HG03060 (cell line): ENCODE measurements around the gene SYNGR4.
"Not testable (repeated sequence)": the region's sequence is repeated elsewhere in the genome, so short reads cannot be mapped to it uniquely, and the experiment has no call there.

Experiments used
- ATAC-seq: cut with Tn5 transposase; IDR thresholded peaks from one replicate; pipeline ENCODE4 v1.9.1; 2021; ENCODE audit warnings: low read depth, moderate number of reproducible peaks; ENCODE audit not compliant: unreplicated experiment

SYNGR4 gene

DNA sequence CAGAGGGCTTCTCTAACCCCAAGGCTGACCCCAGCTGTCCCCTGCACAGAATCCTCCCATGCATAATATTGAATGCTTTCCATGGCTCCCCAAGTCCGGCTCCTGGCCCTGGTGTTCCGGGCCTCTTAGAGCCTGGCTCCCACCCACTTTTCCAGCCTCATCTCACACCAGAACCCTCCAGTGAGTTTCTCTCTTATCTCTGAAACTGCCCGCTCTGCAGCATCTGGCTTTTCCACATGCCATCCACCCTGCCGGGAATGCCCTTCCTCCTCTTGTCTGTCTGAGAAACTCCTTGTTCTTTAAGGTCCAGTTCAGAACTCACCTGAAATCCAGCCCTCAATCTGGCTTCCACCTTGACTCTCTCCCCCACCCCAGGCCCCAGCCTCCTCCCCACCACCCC is 6.8 kb downstream of the SYNGR4 start:
- ATAC-seq = no peak

DNA sequence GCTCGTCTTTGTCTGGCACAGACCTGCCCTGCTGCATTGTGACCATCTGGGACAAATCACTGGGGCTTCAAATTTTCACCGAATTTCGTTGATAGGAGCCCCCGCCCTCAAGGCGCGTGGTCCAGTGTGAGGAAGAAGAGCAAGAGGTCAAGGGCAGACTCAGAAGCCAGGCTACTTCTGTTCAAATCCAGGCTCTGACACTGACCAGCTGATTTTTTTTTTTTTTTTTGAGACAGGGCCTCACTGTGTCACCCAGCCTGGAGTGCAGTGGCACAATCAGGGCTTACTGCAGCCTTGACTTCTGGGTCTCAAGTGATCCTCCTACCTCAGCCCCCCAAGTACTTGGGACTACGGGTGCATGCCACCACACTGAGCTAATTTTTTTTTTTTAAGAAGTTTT is 7.2 kb downstream of the SYNGR4 start:
- no peak for ATAC-seq

DNA sequence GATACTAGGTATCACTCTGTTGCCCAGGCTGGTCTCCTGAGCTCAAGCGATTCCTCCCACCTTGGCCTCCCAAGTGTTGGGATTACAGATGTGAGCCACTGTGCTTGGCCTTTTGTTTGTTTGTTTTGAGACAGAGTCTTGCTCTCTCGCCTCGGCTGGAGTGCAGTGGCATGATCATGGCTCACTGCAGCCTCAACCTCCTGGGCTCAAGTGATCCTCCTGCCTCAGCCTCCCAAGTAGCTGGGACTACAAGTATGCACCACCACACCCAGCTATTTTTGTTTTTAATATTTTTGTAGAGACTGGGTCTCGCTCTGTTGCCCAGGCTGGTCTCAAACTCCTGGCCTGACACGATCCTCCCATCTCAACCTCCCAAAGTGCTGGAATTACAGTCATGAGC is 7.6 kb downstream of the SYNGR4 start:
- not testable (repeated sequence) for ATAC-seq

DNA sequence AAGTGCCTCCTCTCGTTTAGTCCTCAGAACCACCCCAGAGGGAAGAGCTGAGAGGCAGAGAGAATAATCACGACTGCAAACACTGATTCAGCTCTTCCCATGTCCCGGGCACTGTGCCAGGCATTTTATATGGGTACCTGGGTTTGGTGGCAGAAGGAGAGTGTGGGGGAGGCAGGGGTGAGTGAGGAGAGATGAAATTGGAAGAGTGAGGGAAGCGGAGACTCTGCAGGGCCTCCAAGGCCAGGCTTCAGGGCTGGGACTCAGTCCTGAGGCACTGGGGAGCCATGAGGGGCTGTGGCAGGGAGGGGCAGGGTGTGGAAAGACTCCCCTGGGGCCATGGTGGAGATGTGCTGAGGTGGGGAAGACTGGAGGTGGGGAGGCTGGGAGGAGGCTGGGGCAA is 8.7 kb downstream of the SYNGR4 start:
- ATAC-seq = no peak

DNA sequence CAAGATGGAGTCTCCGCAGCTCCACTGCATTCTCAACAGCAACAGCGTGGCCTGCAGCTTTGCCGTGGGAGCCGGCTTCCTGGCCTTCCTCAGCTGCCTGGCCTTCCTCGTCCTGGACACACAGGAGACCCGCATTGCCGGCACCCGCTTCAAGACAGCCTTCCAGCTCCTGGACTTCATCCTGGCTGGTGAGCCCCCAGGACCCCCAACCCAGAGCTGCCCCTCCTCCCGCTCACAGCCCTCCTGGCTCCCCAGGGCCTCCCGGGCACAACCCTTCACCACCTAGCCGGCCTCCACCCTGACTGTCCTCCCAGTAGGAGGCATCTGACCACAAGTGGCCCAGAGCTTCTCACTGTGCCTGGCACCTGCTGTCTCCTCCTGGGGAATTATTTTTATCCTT is 9.4 kb downstream of the SYNGR4 start:
- no peak for ATAC-seq

DNA sequence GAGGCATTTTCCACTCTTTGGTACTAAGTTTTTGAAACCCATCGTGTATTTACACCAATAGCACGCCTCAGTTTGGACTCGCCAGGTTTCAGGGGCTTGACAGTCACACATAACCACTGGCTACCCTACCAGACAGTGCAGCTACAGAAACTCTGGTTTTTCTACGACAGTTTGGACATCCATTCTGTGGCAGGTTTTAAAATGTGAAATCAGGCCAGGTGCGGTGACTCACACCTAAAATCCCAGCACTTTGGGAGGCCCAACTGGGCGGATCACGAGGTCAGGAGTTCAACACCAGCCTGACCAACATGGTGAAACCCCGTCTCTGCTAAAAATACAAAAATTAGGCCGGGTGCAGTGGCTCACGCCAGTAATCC is 14.0 kb downstream of the SYNGR4 start:
- ATAC-seq = no peak

DNA sequence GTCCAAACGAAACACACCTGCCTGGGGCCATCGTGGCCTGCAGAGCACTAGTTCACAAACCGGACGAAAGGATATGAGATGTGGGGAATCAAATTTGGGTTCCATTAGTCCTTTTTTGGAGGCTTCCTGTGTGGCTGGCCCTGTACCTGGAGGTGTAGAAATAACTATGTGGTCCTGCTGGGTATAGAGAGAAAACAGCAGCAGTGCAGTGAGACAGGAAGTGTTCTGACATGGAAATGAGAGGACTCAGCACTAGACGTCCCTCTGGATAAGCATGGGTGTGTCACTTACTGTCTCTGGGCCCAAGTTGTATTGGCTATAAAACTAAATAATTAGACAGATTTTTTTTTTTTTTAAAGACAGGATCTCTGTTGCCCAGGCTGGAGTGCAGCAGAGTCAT is 14.9 kb downstream of the SYNGR4 start:
- no peak for ATAC-seq

DNA sequence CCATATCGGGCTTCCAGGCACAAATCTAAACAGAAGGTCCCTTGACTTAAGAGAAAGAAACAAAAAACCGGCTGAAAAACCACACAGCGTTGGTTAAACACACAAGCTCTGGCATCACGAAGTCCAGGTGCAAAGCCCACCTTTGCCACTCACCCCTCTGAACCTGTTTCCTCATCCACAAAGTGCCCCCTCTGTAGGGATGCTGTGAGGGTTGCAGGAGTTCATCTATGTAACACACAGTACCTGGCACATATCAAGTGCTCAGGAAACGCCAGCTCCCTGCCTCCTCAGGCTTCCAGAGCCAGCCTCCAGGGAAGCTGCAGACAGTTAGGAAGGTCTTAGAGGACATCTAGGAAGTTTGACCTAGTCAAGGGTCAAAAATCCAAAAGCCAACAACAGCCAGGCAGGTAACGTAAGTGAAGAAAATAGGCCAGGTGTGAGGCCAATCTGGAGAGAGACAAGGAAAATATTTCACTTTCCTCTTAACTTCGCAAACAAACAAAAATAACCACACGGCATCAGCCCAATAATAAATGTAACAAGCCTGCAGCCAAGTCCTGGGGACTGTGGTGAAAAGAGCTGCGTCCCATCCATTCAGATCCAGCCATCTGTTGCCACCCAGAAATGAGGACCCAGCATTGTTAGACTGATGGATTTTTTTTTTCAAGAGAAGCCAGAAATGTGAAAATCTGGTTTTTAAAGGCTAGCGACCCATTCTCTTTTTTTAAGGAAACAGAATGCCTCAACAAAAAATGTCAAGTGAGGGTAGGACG is 17.2 kb downstream of the SYNGR4 start:
- no peak for ATAC-seq

DNA sequence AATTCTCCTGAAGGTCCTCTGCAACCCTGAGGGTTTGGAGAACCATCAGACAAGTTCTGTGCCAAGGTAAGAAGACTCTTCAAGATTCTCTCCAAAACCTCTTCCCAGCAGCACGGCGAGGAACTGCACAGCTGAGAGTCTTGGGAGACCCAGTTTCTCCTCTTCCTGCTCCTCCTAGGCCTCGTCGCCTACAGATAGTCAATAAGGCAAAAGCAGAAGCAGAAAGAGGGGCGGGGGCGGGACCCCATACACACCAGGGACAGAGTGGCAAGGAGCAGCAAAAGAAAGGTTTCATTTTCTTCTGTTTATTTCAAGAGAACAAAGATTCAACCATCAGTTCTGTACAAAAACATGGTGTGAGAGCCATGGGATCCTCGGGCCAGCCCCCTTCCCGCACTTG is 18.1 kb downstream of the SYNGR4 start:
- no peak for ATAC-seq

DNA sequence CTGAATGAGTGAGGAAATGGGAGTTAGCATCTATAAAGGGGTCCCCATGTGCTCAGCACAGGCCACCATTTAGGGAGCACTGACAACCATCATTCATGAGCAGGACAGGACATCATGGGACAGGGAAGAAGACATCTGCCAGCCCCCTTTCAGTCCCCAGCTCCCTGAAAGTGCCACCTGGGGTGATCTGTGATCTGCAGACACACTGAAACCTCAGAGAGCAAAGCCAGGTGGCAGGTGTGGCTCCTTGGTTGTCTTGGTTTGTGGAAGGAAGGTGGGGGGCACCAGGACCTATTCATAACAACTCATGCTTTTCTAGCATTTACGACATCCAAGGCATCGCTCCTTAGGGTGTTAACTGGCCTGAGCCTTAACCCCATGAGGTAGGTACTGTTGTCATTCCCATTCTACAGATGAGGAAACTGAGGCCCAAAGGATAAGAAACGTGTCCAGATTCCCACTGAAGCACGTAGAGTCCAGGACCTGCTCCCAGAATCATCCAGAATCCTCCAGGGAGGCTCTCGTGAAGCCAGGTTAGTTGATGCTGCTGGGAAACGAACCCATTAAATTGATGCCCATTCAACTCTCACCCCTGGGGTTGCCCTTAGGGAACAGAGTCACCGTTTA is 21.4 kb downstream of the SYNGR4 start:
- no peak for ATAC-seq

DNA sequence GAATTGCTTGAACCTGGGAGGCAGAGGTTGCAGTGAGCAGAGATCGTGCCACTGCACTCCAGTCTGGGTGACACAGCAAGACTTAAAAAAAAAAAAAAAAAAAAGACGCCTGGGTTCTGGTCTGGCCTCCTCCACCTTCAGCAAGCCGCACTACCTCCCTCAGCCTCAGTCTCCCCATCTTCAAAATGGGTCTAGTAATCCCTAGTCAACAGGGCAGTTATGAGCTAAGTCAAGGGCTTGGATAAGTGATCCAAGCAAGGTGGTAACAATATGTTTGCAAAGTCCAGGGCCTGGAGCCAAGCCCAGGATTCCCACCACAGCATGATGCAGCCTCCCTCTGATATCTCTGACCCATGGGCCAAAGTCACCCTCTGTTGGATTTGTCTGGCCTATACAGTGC is 22.8 kb downstream of the SYNGR4 start:
- no peak for ATAC-seq

DNA sequence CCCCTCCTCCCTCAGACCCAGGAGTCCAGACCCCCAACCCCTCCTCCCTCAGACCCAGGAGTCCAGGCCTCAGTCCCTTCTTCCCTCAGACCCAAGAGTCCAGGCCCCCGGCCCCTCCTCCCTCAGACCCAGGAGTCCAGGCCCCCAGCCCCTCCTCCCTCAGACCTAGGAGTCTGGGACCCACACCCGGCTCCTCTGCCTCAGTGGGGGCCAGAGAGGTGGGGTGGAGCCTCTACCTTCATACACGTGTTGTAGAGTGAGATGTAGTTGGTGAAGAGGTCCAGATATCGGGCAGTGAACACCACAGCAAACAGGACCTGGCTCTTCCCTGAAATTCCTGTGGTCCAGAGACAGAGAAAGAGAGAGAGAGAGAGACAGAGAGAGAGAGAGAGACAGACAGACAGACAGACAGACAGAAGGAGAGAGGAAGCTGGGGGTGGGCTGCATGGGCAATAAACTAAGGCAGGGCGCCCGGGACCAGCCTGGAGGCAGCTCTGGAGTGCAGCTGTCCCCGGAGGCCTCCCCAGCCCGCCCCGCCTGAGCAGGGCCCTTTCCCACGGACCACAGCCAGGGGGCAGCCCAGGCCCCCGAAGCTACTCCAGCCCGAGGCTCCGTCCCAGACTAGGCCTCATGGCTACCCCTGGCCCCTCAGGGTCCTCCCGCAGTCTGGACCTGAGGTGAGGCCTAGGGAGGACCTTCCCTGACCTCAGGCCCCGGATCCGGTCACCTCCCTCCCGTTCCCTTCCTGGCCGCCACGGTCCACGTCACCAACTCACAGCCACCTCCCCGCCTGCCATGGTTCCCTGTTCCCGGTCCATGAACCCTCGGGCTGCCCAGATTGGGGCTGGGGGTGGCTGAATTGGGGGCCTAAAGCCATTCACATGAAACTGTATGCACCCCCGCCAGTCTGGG is 26.3 kb downstream of the SYNGR4 start:
- ATAC-seq = no peak

DNA sequence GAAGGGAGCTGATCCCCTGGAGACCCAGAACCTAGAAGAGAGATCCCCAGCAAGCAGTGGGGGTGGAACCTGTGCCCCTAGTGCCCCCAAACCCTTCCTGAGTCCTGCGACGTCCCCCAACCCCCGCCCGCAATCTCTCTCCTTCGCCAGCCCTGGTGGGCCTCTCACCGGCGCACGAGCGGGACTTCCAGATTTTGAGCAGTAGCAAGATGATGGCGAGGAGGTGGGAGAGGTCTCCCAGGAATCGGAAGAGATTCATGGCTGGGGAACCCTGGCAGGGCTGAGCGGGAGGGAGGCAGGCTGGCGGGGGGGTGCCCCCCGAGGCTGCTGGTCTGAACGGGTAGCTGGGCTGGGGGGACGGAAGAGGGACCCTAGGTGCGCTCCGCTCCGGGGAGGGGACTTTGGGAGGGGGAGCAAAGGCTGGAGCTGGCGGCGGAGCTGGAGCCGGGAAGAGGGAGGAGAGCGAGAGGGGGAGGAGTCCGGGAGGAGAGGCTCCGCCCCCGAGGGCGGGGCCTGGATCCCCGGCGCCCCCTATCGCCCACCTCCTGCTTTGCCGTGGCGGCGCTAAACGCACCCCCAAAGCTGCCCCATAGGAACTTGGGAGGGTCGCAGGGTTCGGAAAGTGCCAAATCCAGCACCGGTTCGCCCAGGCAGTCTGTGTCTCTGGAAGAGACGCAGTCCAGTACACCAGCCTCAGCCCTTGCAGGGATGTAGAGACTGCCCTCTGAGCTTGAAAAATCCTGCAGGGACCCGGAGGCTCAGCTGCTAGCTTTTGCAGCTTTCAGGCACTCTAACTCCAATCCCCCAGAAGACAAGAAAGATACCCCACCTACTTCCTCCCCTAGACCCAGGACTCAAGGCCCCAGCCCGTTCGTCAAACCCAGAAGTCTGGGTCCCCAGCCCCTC is 27.2 kb downstream of the SYNGR4 start, which contains the start of gene KDELR1:
Gene KDELR1 (minus strand): TSS at position 452 of the 906 bp plus-strand sequence. CDS start 193 bp downstream, at position 259.
- no peak for ATAC-seq

DNA sequence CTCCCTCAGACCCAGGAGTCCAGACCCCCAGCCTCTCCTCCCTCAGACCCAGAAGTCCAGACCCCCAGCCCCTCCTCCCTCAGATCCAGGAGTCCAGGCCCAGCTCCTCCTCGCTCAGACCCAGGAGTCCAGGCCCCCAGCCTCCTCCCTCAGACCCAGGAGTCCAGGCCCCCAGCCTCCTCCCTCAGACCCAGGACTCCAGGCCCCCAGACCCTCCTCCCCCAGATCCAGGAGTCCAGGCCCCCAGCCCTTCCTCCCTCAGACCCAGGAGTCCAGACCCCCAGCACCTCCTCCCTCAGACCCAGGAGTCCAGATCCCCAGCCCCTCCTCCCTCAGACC is 27.8 kb downstream of the SYNGR4 start:
- not testable (repeated sequence) for ATAC-seq

DNA sequence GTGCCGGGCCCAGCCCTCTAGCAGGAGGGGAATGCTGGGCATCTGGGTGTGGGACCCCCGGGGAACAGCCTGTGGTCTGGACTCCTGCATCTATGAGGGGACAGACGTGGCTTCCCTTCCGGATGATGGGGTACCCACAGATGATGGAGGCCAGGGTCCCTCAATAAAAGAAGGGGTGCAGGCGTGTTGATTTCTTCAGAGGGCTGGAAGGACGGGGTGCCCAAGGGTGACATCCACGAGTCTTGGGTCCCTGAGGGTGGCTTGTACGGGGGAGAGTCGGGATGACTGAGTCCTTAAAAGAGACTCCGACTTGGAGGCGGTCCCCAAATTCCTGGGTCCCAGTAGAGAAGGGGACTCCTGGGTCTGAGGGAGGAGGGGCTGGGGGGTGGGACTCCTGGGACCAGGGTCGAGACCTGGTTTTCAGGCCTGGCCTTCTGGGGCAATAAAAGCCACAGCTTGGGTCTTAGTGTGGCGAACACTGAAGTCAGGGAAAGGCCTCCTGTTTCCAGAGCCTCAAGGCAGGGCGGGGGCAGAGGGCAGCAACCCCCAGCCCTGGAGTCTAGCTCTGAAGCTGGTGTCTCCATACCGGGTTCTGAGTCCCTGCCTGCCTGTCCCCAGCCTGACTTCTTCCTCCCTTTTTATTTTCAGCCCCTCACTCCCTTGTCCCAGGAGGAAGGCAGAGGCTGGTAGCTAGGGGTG is 28.8 kb downstream of the SYNGR4 start:
- no peak for ATAC-seq

DNA sequence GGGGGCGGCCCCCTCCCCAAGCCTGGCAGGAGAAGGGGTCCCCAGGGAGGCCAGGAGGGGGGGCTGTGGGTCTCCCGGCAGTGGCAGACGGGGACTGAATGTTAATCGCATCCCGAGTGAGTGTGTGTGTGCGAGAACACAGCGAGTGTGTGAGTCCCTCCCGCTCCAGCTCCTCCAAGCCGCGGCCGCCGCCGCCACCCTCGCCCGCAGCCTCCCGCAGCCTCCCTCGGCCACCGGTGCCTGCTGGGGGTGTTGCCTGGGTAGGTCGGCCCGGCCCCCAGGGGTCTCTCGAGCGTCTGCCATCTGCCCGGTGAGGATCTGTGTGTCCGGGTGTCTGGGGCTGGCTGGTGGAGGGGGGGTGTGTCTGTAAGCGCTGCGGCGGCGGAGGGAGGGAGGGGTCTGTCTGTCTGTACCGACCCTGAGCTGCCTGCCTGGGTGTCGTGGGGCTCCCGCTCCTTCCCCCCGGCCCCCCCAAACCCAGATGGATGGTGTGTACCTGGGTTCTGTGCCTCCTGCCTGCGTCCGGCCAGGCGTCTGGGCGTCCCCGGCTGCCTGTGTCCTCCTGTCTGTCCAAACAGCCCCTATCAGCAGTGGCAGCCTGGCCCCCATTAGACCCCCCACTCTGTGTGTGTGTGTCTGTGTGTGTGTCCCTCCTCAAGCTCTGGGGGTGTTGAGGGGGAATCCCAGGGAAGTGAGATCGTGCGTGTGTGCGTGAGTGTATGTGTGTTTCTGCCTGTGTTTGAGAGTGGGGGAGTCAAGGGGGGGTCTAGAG is 29.6 kb downstream of the SYNGR4 start, which contains the start of gene GRIN2D:
Gene GRIN2D (plus strand): TSS at position 110 of the 772 bp plus-strand sequence. CDS start 4,725 bp downstream, outside the sequence.
- no peak for ATAC-seq

DNA sequence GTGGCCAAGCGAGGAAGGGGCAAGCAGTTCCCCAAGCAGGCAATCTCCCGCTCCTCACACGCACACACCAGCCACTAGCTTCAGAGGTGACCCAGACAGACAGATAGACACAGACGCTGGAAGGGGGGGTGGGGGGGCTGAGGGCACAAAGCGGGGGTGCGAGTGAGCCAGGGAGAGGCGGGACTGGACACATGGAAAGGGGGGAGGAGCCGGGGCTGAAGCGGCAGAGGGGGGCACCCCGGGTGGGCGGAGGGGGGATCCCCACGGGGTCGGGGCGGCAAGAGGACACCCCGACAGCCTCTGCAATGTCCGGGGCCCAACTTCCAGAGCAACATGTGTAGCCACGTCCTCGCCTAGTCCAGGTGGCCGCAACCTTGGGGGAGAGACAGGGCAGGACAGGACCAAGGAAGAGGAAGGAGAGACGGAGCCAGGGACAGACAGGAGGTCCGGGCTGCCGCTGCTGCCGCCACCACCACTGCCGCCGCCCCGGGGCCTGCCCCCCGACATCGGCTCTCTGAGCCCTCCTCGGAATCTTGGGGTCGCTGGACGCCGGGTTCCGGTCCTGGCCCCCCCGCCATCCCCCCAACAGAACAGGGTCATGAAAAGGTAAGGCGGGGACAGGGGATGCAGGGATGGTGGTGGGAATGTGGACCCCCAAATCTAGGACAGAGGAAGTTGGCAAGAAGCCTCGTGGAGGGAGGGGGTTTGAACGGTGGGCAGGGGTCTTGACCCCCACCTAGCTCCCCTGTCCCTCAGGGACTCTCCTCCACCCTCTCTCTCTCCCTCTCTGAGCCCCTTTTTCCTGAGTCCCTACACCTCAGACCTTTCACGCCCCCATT is 30.4 kb downstream of the SYNGR4 start:
- no peak for ATAC-seq

DNA sequence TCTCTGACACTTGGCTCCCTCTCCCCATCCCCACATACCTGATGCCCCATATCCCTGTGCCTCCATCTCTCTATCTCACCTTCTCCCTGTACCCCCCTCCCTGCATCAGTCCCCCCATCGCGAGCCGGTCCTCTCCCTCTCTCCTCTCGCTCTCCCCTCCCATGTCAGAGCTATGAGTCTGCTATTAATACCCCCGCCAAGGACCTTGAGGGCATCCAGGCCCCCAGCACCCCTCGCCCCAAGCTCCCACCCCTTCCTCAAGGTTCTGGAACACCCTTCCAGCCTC is 30.9 kb downstream of the SYNGR4 start:
- ATAC-seq = no peak
